GM21360 (cell line): ENCODE measurements around the gene RDH13.
"Not testable (repeated sequence)": the region's sequence is repeated elsewhere in the genome, so short reads cannot be mapped to it uniquely, and the experiment has no call there.

Source experiments
- ATAC-seq: cut with Tn5 transposase; IDR thresholded peaks from one replicate; pipeline ENCODE4 v1.9.1; 2021; ENCODE audit warnings: mild to moderate bottlenecking, moderate library complexity; ENCODE audit not compliant: unreplicated experiment

The RDH13 gene

GRCh38 chr19:55047951-55048350, 15.0 kb downstream of the RDH13 start:
- no peak for ATAC-seq

DNA sequence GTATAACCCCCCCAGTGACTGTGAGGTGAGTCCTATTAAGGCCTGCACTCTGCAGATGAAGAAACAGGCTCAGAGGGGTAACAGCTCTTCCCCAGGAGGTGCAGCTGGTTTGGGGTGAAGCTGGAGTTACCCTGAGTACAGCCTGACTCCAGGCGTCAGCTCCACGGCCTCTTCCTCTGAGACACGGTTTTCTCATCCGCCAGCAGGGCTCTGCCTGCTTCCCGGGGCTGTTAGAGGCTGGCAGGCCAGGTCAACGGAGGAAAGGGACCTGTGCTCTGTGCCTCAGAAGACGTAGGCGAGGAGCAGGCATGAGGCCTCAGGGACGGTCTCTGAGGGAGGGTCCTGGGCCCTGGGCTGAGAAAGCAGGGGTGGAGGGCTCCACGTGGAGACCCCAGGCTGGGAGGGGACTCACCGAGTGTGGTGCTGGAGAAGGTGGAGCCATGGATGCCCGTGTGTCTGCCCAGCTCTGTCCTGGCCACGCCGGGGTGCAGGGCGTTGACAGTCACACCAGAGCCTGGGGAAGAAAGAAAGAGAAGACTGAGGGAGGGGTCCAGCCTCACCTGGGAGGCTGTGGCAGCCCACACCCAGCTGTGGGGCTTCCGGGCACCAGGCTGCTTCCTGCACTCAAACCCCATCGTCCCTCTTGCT, 15.8 kb downstream of the RDH13 start:
- ATAC-seq = no peak

GRCh38 chr19:55044771-55045716, 17.9 kb downstream of the RDH13 start:
- no peak for ATAC-seq

GRCh38 chr19:55044286-55044685, 18.7 kb downstream of the RDH13 start:
- ATAC-seq = no peak

DNA sequence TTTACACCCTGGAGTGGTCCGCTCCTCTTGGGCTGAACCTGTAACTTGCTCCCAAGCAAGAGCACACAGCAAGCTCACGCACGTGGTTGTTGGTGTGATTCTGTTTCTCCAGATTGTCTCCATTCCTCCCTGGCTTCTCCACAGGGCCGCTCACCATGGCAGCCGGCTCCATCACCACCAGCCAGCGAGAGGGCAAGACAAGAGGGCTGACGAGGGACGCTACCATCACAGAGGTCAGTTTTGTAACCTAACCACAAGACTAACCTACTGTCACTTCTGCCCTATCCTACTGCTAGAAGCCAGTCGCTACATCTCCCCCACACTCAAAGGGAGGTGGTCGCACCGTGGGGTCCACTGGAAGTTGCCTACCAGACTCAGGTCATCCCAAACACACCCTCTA, 20.3 kb downstream of the RDH13 start:
- no peak for ATAC-seq

- ATAC-seq = no peak
Measured at GRCh38 chr19:55042344-55042678, 20.6 kb downstream of the RDH13 start.

DNA sequence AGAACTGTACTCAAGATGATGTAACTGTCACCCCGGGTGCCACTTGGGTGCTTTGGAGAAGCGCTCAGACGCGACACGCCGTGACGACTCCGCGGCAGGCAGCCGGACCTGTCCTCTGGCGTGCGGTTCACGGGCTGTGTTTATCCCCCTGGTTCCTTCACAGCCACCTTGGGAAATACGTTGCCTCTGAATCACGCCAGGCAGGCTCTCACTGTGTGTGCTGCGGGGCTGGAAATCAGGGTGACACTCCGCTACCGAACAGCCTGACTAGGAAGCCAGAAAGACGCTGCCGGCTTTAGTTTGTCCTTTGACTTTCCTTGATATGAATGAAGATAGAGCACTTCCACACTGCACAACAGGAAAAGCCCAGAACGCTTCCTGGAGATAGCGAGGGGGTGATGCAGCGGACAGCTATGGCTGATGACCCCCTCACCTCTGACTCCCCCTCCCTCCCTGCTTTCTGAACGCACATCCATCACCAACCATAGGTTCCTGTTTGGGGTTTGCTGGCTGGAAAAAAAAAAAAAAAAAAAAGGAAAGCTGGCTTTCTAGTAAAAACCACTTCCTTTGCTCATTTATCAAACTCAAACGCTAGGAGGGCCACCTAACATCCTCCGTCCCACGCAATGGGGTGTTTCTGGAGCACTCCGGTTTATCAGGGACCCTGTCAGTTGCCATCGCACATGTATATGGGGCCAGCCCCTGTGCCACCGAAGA, 21.2 kb downstream of the RDH13 start:
- ATAC-seq = no peak

- ATAC-seq = no peak
Measured at GRCh38 chr19:55041244-55041626, 21.7 kb downstream of the RDH13 start.

GRCh38 chr19:55040654-55041053, 22.3 kb downstream of the RDH13 start:
- not testable (repeated sequence) for ATAC-seq

DNA sequence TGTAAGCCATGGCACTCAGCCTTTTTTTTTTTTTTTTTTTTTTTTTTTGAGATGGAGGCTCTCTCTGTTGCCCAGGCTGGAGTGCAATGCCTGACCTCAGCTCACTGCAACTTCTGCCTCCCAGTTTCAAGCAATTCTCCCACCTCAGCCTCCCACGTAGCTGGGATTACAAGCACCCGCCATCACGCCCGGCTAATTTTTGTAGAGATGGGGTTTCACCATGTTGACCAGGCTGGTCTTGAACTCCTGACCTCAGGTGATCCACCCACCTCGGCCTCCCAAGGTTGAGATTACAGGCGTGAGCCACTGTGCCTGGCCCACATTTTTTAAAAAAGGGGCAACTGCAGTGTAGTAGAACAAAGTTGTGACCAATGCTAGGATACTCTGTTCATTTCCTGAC, 25.3 kb downstream of the RDH13 start:
- ATAC-seq = not testable (repeated sequence)

GRCh38 chr19:55036058-55036457, 26.9 kb downstream of the RDH13 start:
- no peak for ATAC-seq

GRCh38 chr19:55034751-55035150, 28.2 kb downstream of the RDH13 start:
- no peak for ATAC-seq

DNA sequence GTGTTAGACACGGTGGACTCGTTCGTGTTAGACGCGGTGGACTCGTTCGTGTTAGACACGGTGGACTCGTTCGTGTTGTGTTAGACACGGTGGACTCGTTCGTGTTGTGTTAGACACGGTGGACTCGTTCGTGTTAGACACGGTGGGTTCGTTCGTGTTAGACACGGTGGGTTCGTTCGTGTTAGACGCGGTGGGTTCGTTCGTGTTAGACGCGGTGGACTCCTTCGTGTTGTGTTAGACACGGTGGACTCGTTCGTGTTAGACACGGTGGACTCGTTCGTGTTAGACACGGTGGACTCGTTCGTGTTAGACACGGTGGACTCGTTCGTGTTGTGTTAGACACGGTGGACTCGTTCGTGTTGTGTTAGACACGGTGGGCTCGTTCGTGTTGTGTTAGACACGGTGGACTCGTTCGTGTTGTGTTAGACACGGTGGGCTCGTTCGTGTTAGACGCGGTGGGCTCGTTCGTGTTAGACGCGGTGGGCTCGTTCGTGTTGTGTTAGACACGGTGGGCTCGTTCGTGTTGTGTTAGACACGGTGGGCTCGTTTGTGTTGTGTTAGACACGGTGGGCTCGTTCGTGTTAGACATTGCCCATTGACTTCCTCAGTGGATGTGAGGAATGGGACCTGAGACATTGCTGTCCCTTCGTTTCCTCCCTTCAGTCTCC, 29.8 kb downstream of the RDH13 start:
- ATAC-seq = not testable (repeated sequence)

- ATAC-seq = no peak
Measured at GRCh38 chr19:55032170-55032800, 30.7 kb downstream of the RDH13 start.

DNA sequence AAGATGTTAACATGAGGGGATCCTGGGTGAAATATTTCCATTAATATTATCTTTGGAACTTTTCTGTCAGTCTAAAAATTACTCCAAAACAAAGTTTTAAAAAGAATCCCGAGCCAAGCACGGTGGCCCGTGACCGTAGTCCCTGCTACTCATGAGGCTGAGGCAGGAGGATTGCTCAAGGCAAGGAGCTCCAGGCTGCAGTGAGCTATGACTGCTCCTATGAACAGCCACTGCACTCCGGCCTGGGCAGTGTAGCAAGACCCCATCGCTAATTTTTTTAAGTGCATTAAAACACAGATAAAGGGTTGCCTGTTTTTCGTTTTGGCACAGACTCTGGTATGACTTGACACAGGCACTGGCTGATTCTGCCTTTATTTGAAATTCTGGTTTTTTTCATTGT, 31.8 kb downstream of the RDH13 start:
- ATAC-seq = no peak

DNA sequence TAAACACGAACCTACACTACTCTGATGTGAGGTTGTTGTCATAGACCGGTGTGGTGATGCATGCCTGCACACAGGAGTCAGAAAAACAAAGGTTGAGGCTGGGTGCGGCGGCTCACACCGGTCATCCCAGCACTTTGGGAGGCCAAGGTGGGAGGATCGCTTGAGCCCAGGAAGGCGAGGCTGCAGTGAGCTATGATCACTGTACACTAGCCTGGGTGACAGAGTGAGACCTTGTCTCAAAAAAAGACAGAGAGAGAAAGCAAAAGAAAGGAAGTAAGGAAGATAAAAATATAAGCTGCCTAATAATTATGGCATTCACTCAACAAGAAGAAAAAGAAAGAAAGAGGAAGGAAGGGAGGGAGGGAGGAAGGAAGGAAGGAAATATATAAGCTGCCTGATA, 34.2 kb downstream of the RDH13 start:
- no peak for ATAC-seq

- ATAC-seq = no peak
Measured at GRCh38 chr19:55027472-55028337, 35.2 kb downstream of the RDH13 start.

GRCh38 chr19:55027140-55027471, 35.8 kb downstream of the RDH13 start:
- ATAC-seq = not testable (repeated sequence)

DNA sequence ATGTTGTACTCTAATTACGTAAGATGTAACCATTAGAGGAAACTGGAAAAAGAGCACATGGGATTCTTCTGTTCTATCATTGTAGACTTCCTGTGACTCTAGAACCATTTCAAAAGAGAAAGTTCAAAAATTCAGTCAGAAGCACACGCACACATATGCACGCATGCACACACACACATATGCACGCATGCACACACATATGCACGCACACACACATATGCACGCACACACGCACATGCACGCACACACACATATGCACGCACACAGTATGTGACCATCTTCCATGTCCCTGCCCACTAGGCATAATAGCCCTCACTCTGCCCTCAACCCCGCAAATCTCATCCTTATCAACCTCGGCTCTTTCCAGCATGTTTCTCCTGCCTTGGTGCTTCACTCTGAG, 38.8 kb downstream of the RDH13 start:
- ATAC-seq = no peak

DNA sequence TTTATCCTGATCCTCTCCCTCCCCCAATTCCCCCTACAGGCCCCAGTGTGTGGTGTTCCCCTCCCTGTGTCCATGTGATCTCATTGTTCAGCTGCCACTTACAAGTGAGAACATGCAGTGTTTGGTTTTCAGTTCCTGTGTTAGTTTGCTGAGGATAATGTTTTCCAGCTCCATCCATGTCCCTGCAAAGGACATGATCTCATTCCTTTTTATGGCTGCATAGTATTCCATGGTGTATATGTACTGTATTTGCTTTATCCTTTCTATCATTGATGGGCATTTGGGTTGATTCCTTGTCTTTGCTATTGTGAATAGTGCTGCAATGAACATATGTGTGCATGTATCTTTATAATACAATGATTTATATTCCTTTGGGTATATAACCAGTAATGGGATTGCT, 42.6 kb downstream of the RDH13 start:
- not testable (repeated sequence) for ATAC-seq
